OCI-LY3 (cell line): ENCODE measurements around the gene MAPKAPK2.

ENCODE experiments used
- H2AFZ ChIP-seq: fragments of 200-600, 300-600 bp; shearing (Covaris generic); 2 replicates; pipeline ENCODE4 v1.6.0; 2014; ENCODE audit warnings: antibody characterized with exemption, low read depth, low read length
- H3K27ac ChIP-seq: fragments of 200-600, 300-600 bp; sonication (generic); 2 replicates; pipeline ENCODE4 v1.5.1; 2014; ENCODE audit warnings: mild to moderate bottlenecking, low read length, moderate library complexity, mixed read lengths
- H3K27me3 ChIP-seq: fragments of 200-600, 300-600 bp; sonication (generic); 2 replicates; pipeline ENCODE4 v1.6.1; 2014; ENCODE audit warnings: low read depth, low read length, mixed read lengths
- H3K36me3 ChIP-seq: fragments of 200-600, 300-600 bp; sonication (generic); replicated peaks from 2 replicates; pipeline ENCODE3; 2014; ENCODE audit warnings: low read depth, low read length, mixed read lengths
- H3K4me1 ChIP-seq: fragments of 300-600, 200-600 bp; sonication (generic); 2 replicates; pipeline ENCODE4 v1.6.1; 2014; ENCODE audit warnings: low read length, mixed read lengths
- H3K4me2 ChIP-seq: fragments of 200-600, 300-600 bp; sonication (generic); 2 replicates; pipeline ENCODE4 v1.6.1; 2014; ENCODE audit warnings: low read length, mixed read lengths
- H3K4me3 ChIP-seq: fragments of 300-600, 200-600 bp; sonication (generic); 2 replicates; pipeline ENCODE4 v1.5.1; 2014; ENCODE audit warnings: antibody characterized with exemption, mild to moderate bottlenecking, low read length, moderate library complexity
- H3K79me2 ChIP-seq: fragments of 300-600, 200-600 bp; shearing (Covaris generic); 2 replicates; pipeline ENCODE4 v1.6.1; 2014; ENCODE audit warnings: mild to moderate bottlenecking, low read length, mixed read lengths
- H3K9ac ChIP-seq: fragments of 300-600, 200-600 bp; shearing (Covaris generic); 2 replicates; pipeline ENCODE4 v1.6.0; 2014; ENCODE audit warnings: mild to moderate bottlenecking, low read length, moderate library complexity
- H3K9me3 ChIP-seq: fragments of 200-600, 300-600 bp; shearing (Covaris generic); 2 replicates; pipeline ENCODE4 v1.6.1; 2014; ENCODE audit warnings: low read length, mixed read lengths; ENCODE audit not compliant: insufficient read depth
- H4K20me1 ChIP-seq: fragments of 200-600, 300-600 bp; sonication (generic); 2 replicates; pipeline ENCODE4 v1.6.1; 2016; ENCODE audit warnings: low read length, mixed read lengths; ENCODE audit not compliant: insufficient read depth
- EZH2phosphoT487 ChIP-seq: fragments of 200-600 bp; shearing (Covaris generic); IDR thresholded peaks from 2 replicates; pipeline ENCODE4 v1.6.1; 2018; ENCODE audit warnings: antibody characterized with exemption, mixed run types, low read depth
- TF ChIP-seq, protein P1 (sequence below): fragments of 200-600, 300-600 bp; sonication (generic); IDR thresholded peaks from 2 replicates; pipeline ENCODE4 v1.5.1; 2014; ENCODE audit warnings: antibody characterized with exemption, low read length, low read depth

The MAPKAPK2 gene

GRCh38 chr1:206725109-206725963, 40.6 kb downstream of the MAPKAPK2 start:
- Histone ChIP-seq H3K27me3 (no peaks in the 10 kb centered on the region), H4K20me1 (peaks cover 58% of the 10 kb centered on the region), H3K4me2 (peak overlapping the region; percentile 41), H2AFZ (no peak overlapping the region), H3K27ac (no peak overlapping the region), H3K4me3 (no peak overlapping the region), H3K4me1 (peaks cover 51% of the 10 kb centered on the region), H3K9ac (no peak overlapping the region), H3K79me2 (peaks cover 71% of the 10 kb centered on the region), H3K9me3 (no peaks in the 10 kb centered on the region), H3K36me3 (peaks cover 11% of the 10 kb centered on the region)
- no peak for TF ChIP-seq EZH2phosphoT487
- TF ChIP-seq, protein P1, sequence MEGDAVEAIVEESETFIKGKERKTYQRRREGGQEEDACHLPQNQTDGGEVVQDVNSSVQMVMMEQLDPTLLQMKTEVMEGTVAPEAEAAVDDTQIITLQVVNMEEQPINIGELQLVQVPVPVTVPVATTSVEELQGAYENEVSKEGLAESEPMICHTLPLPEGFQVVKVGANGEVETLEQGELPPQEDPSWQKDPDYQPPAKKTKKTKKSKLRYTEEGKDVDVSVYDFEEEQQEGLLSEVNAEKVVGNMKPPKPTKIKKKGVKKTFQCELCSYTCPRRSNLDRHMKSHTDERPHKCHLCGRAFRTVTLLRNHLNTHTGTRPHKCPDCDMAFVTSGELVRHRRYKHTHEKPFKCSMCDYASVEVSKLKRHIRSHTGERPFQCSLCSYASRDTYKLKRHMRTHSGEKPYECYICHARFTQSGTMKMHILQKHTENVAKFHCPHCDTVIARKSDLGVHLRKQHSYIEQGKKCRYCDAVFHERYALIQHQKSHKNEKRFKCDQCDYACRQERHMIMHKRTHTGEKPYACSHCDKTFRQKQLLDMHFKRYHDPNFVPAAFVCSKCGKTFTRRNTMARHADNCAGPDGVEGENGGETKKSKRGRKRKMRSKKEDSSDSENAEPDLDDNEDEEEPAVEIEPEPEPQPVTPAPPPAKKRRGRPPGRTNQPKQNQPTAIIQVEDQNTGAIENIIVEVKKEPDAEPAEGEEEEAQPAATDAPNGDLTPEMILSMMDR: peak; percentile 87

- Histone ChIP-seq H3K79me2 (peaks cover 50% of the 10 kb centered on the region), H2AFZ (no peak overlapping the region), H3K4me2 (no peak overlapping the region), H4K20me1 (peaks cover 35% of the 10 kb centered on the region), H3K9me3 (no peaks in the 10 kb centered on the region), H3K27me3 (no peaks in the 10 kb centered on the region), H3K27ac (no peak overlapping the region), H3K9ac (no peak overlapping the region), H3K4me3 (no peak overlapping the region), H3K4me1 (peaks cover 79% of the 10 kb centered on the region), H3K36me3 (peaks cover 34% of the 10 kb centered on the region)
- TF ChIP-seq, protein P1: no peak
- TF ChIP-seq EZH2phosphoT487: no peak
Observed at GRCh38 chr1:206727981-206728696, 43.4 kb downstream of the MAPKAPK2 start.

DNA sequence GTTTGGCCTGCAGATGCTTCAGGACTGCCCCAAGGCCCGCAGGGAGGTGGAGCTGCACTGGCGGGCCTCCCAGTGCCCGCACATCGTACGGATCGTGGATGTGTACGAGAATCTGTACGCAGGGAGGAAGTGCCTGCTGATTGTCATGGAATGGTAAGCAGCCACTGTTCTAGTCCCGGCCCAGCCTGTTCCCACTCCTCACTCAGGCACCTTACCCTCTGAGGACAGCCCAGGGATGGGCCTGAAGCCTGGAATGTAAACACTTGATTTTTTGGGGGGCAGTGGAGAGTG, 43.9 kb downstream of the MAPKAPK2 start:
- H3K9ac ChIP-seq: no peak overlapping the region
- H3K4me3 ChIP-seq: no peak overlapping the region
- no peak overlapping the region for H2AFZ ChIP-seq
- H3K4me1 ChIP-seq: peaks cover 84% of the 10 kb centered on the region
- H3K36me3 ChIP-seq: peaks cover 35% of the 10 kb centered on the region
- H3K27ac ChIP-seq: no peak overlapping the region
- H3K4me2 ChIP-seq: no peak overlapping the region
- peaks cover 45% of the 10 kb centered on the region for H3K79me2 ChIP-seq
- peaks cover 30% of the 10 kb centered on the region for H4K20me1 ChIP-seq
- H3K9me3 ChIP-seq: no peaks in the 10 kb centered on the region
- TF ChIP-seq, protein P1: no peak
- TF ChIP-seq EZH2phosphoT487: no peak
- no peaks in the 10 kb centered on the region for H3K27me3 ChIP-seq

GRCh38 chr1:206729050-206729449, 44.3 kb downstream of the MAPKAPK2 start:
- H3K79me2 ChIP-seq: peaks cover 41% of the 10 kb centered on the region
- TF ChIP-seq, protein P1: no peak
- TF ChIP-seq EZH2phosphoT487: no peak
- H3K36me3 ChIP-seq: peaks cover 37% of the 10 kb centered on the region
- peak overlapping the region; percentile 71 for H3K27ac ChIP-seq
- no peaks in the 10 kb centered on the region for H3K9me3 ChIP-seq
- peaks cover 26% of the 10 kb centered on the region for H4K20me1 ChIP-seq
- no peak overlapping the region for H3K9ac ChIP-seq
- H3K4me1 ChIP-seq: peaks cover 88% of the 10 kb centered on the region
- H3K27me3 ChIP-seq: no peaks in the 10 kb centered on the region
- H3K4me3 ChIP-seq: no peak overlapping the region
- H2AFZ ChIP-seq: no peak overlapping the region
- peak overlapping the region; percentile 51; the same call in 1 of the 2 replicates for H3K4me2 ChIP-seq
